Adrenal gland (tissue), 12 donors: Measurements from ENCODE around the gene JSRP1. TPM values are rescaled to one million over a fixed set of nuclear protein-coding genes. Genes with fewer than 3 reads are reported as not detected.

Experiments
- DNase-seq, 7 donors: peaks; one replicate each; pipeline ENCODE4 v3.0.0-alpha.2; 2019 to 2020
- H3K27ac ChIP-seq, 5 donors: fragments of 200-600 bp; sonication (generic) in 4 of 5; 1 replicate in 3 of 5; 2 replicates in 2 of 5; pipeline versions ENCODE4 v1.5.1 to v1.8.0; 2016 to 2020; ENCODE audit warnings: mild to moderate bottlenecking in 1 of 5
- H3K27me3 ChIP-seq: fragments of 200-600 bp; 2 replicates; pipeline ENCODE4 v1.8.0; 2021
- H3K36me3 ChIP-seq, 2 donors: fragments of 200-600 bp; replicated peaks in 1 of 2; 1 replicate in 1 of 2; 2 replicates in 1 of 2; pipeline versions ENCODE4 v1.5.1 to v1.8.0; 2018 to 2022
- H3K4me1 ChIP-seq, 2 donors: fragments of 200-600 bp; replicated peaks in 1 of 2; 1 replicate in 1 of 2; 2 replicates in 1 of 2; pipeline versions ENCODE4 v1.5.1 to v1.8.0; 2018 to 2021
- H3K4me3 ChIP-seq, 4 donors: fragments of 200-600 bp; sonication (generic) in 3 of 4; one replicate each; pipeline ENCODE4 v1.5.1; 2016 to 2018
- H3K9me3 ChIP-seq, 3 donors: fragments of 200-600 bp; sonication (generic) in 1 of 3; replicated peaks in 1 of 3; 1 replicate in 2 of 3; 2 replicates in 1 of 3; pipeline versions ENCODE4 v1.5.1 to v1.8.0; 2016 to 2021
- POLR2A ChIP-seq, 2 donors: fragments of 450-650 bp; IDR thresholded peaks; one replicate each; pipeline ENCODE4 v1.6.1; 2017; ENCODE audit warnings: antibody characterized with exemption in 2 of 2, mild to moderate bottlenecking in 2 of 2, moderate library complexity in 1 of 2
- WGBS, 4 donors: extraction: QIAGEN DNeasy Blood & Tissue Kit in 2 of 4; methylation state at CpG; one replicate each; pipeline versions ENCODE4 v1.1.5 to v1.1.7; 2013 to 2017; 5-methylcytosine and 5-hydroxymethylcytosine counted together
- intact Hi-C, 2 donors: fragments of 100-400 bp; cut with DNase I; formaldehyde crosslinking; loops; one replicate each; pipeline versions ENCODE4 v1.14.1 to v1.15.0; 2022 to 2023
- polyA plus RNA-seq, 3 donors: library from polyadenylated mRNA; stranded (reverse); fragments of 200-250 nt in 2 of 3; fragments of 350-450 nt in 1 of 3; fragmentation: Illumina TruSeq in 1 of 3; extraction: RNeasy Lipid Tissue Mini Kit (QIAGEN cat#74804) in 1 of 3; gene quantifications; one replicate each; pipeline ENCODE4 v1.2.3, GENCODE V29; 2013 to 2014
- total RNA-seq, 9 donors: library from RNA; depleted of rRNA in 4 of 9; stranded (reverse); fragments of >200 nt in 4 of 9; fragments of 120-200 nt in 1 of 9; fragmentation: NEBNext Ultra II Directional in 1 of 9; extraction: Animal tissue kit (Norgen Biotek cat#: 25700) in 1 of 9; gene quantifications; one replicate each; pipeline versions ENCODE4 v1.1.0 to v1.2.4, GENCODE V29; 2013 to 2023
- TF ChIP-seq, protein P1 (sequence below), 6 experiments: fragments of 450-650 bp in 4 of 6; fragments of 200-600 bp in 2 of 6; sonication (generic) in 1 of 6; IDR thresholded peaks; 1 replicate in 5 of 6; 2 replicates in 1 of 6; pipeline versions ENCODE4 v1.5.1 to v1.8.0; 2016 to 2021; ENCODE audit warnings: antibody characterized with exemption in 6 of 6, mild to moderate bottlenecking in 2 of 6, moderate library complexity in 1 of 6
- donor health status: healthy with polysubstance abuse.
- donor health status: Bipolar disorder and iron deficiency.
- donor health status: DM: yes; HTN: yes; CAD: no.
- donor health status: DM: no; HTN: no; CAD: no.
- donor health status: DM: no; HTN: no; CAD: no.
- donor health status: DM: yes; HTN: yes; CAD: no.

JSRP1 gene
- total and polyA plus RNA-seq, 12 donors = 0.54 to 1.2 (median 0.83) TPM; not detected in 6

- Histone ChIP-seq H3K4me3 (no peak overlapping the region), H3K36me3 (peaks cover 0 to 45% of the 10 kb centered on the region in 2 donors), H3K4me1 (peaks cover 0 to 38% of the 10 kb centered on the region in 2 donors), H3K27ac (no peak overlapping the region), H3K9me3 (no peaks in the 10 kb centered on the region), H3K27me3 (peaks cover 38% of the 10 kb centered on the region)
- TF ChIP-seq POLR2A (IDR thresholded peaks at IDR 0.05) = no peak
- TF ChIP-seq, protein P1, sequence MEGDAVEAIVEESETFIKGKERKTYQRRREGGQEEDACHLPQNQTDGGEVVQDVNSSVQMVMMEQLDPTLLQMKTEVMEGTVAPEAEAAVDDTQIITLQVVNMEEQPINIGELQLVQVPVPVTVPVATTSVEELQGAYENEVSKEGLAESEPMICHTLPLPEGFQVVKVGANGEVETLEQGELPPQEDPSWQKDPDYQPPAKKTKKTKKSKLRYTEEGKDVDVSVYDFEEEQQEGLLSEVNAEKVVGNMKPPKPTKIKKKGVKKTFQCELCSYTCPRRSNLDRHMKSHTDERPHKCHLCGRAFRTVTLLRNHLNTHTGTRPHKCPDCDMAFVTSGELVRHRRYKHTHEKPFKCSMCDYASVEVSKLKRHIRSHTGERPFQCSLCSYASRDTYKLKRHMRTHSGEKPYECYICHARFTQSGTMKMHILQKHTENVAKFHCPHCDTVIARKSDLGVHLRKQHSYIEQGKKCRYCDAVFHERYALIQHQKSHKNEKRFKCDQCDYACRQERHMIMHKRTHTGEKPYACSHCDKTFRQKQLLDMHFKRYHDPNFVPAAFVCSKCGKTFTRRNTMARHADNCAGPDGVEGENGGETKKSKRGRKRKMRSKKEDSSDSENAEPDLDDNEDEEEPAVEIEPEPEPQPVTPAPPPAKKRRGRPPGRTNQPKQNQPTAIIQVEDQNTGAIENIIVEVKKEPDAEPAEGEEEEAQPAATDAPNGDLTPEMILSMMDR (IDR thresholded peaks at IDR 0.05) = no peak
- 79 to 86% (median 82%) methylated on average over 4 to 21 of the region's 21 CpGs for WGBS, 4 donors
- peak in 1 of 7 donors; percentile 22 for DNase-seq
- intact Hi-C loops = no loop called here
Measured at GRCh38 chr19:2248136-2249009, 7.8 kb downstream of the JSRP1 start.

GRCh38 chr19:2247433-2248101, 8.7 kb downstream of the JSRP1 start:
- DNase-seq = no peak
- peaks cover 31% of the 10 kb centered on the region for H3K27me3 ChIP-seq
- H3K9me3 ChIP-seq = no peaks in the 10 kb centered on the region
- H3K4me3 ChIP-seq = no peak overlapping the region
- H3K4me1 ChIP-seq = peaks cover 0 to 30% of the 10 kb centered on the region in 2 donors
- H3K27ac ChIP-seq = peak overlapping the region in 1 of 5 donors; percentile 52
- TF ChIP-seq, protein P1 (IDR thresholded peaks at IDR 0.05) = no peak
- no peak for TF ChIP-seq POLR2A (IDR thresholded peaks at IDR 0.05)
- WGBS, 4 donors = 92 to 95% (median 93%) methylated on average over 5 to 28 of the region's 28 CpGs
- intact Hi-C loops = no loop called here
- peaks cover 0 to 48% of the 10 kb centered on the region in 2 donors for H3K36me3 ChIP-seq

- H3K36me3 ChIP-seq = peaks cover 0 to 48% of the 10 kb centered on the region in 2 donors
- no peak for TF ChIP-seq POLR2A (IDR thresholded peaks at IDR 0.05)
- TF ChIP-seq, protein P1 (IDR thresholded peaks at IDR 0.05) = no peak
- peak in 5 of 7 donors; percentile 53 to 76 (median 69) for DNase-seq
- H3K4me3 ChIP-seq = no peak overlapping the region
- H3K9me3 ChIP-seq = no peaks in the 10 kb centered on the region
- H3K27ac ChIP-seq = peak overlapping the region in 1 of 5 donors; percentile 52
- peaks cover 24% of the 10 kb centered on the region for H3K27me3 ChIP-seq
- peaks cover 0 to 25% of the 10 kb centered on the region in 2 donors for H3K4me1 ChIP-seq
- intact Hi-C loops = no loop called here
- WGBS, 4 donors = 81 to 95% (median 82%) methylated on average over 20 to 26 of the region's 26 CpGs; no CpG with 5 or more reads in 1 of the 4 donors
Measured at GRCh38 chr19:2246801-2247361, 9.3 kb downstream of the JSRP1 start.
